Adrenal gland (tissue), 12 donors: ENCODE data around the gene ZNF831. TPM values are rescaled to one million over a fixed set of nuclear protein-coding genes. Genes with fewer than 3 reads are reported as not detected.

Source experiments
- DNase-seq, 7 donors: peaks; one replicate each; pipeline ENCODE4 v3.0.0-alpha.2; 2019 to 2020
- H3K27ac ChIP-seq, 5 donors: fragments of 200-600 bp; sonication (generic) in 4 of 5; 1 replicate in 3 of 5; 2 replicates in 2 of 5; pipeline versions ENCODE4 v1.5.1 to v1.8.0; 2016 to 2020; ENCODE audit warnings: mild to moderate bottlenecking in 1 of 5
- H3K27me3 ChIP-seq: fragments of 200-600 bp; 2 replicates; pipeline ENCODE4 v1.8.0; 2021
- H3K36me3 ChIP-seq, 2 donors: fragments of 200-600 bp; replicated peaks in 1 of 2; 1 replicate in 1 of 2; 2 replicates in 1 of 2; pipeline versions ENCODE4 v1.5.1 to v1.8.0; 2018 to 2022
- H3K4me1 ChIP-seq, 2 donors: fragments of 200-600 bp; replicated peaks in 1 of 2; 1 replicate in 1 of 2; 2 replicates in 1 of 2; pipeline versions ENCODE4 v1.5.1 to v1.8.0; 2018 to 2021
- H3K4me3 ChIP-seq, 4 donors: fragments of 200-600 bp; sonication (generic) in 3 of 4; one replicate each; pipeline ENCODE4 v1.5.1; 2016 to 2018
- H3K9me3 ChIP-seq, 3 donors: fragments of 200-600 bp; sonication (generic) in 1 of 3; replicated peaks in 1 of 3; 1 replicate in 2 of 3; 2 replicates in 1 of 3; pipeline versions ENCODE4 v1.5.1 to v1.8.0; 2016 to 2021
- POLR2A ChIP-seq, 2 donors: fragments of 450-650 bp; IDR thresholded peaks; one replicate each; pipeline ENCODE4 v1.6.1; 2017; ENCODE audit warnings: antibody characterized with exemption in 2 of 2, mild to moderate bottlenecking in 2 of 2, moderate library complexity in 1 of 2
- WGBS, 4 donors: extraction: QIAGEN DNeasy Blood & Tissue Kit in 2 of 4; methylation state at CpG; one replicate each; pipeline versions ENCODE4 v1.1.5 to v1.1.7; 2013 to 2017; 5-methylcytosine and 5-hydroxymethylcytosine counted together
- intact Hi-C, 2 donors: fragments of 100-400 bp; cut with DNase I; formaldehyde crosslinking; loops; one replicate each; pipeline versions ENCODE4 v1.14.1 to v1.15.0; 2022 to 2023
- polyA plus RNA-seq, 3 donors: library from polyadenylated mRNA; stranded (reverse); fragments of 200-250 nt in 2 of 3; fragments of 350-450 nt in 1 of 3; fragmentation: Illumina TruSeq in 1 of 3; extraction: RNeasy Lipid Tissue Mini Kit (QIAGEN cat#74804) in 1 of 3; gene quantifications; one replicate each; pipeline ENCODE4 v1.2.3, GENCODE V29; 2013 to 2014
- total RNA-seq, 9 donors: library from RNA; depleted of rRNA in 4 of 9; stranded (reverse); fragments of >200 nt in 4 of 9; fragments of 120-200 nt in 1 of 9; fragmentation: NEBNext Ultra II Directional in 1 of 9; extraction: Animal tissue kit (Norgen Biotek cat#: 25700) in 1 of 9; gene quantifications; one replicate each; pipeline versions ENCODE4 v1.1.0 to v1.2.4, GENCODE V29; 2013 to 2023
- TF ChIP-seq, protein P1 (sequence below), 6 experiments: fragments of 450-650 bp in 4 of 6; fragments of 200-600 bp in 2 of 6; sonication (generic) in 1 of 6; IDR thresholded peaks; 1 replicate in 5 of 6; 2 replicates in 1 of 6; pipeline versions ENCODE4 v1.5.1 to v1.8.0; 2016 to 2021; ENCODE audit warnings: antibody characterized with exemption in 6 of 6, mild to moderate bottlenecking in 2 of 6, moderate library complexity in 1 of 6
- donor health status: healthy with polysubstance abuse.
- donor health status: Bipolar disorder and iron deficiency.
- donor health status: DM: yes; HTN: yes; CAD: no.
- donor health status: DM: no; HTN: no; CAD: no.
- donor health status: DM: no; HTN: no; CAD: no.
- donor health status: DM: yes; HTN: yes; CAD: no.

ZNF831 gene
- total and polyA plus RNA-seq, 12 donors, result 0.05 to 0.61 (median 0.15) TPM

DNA sequence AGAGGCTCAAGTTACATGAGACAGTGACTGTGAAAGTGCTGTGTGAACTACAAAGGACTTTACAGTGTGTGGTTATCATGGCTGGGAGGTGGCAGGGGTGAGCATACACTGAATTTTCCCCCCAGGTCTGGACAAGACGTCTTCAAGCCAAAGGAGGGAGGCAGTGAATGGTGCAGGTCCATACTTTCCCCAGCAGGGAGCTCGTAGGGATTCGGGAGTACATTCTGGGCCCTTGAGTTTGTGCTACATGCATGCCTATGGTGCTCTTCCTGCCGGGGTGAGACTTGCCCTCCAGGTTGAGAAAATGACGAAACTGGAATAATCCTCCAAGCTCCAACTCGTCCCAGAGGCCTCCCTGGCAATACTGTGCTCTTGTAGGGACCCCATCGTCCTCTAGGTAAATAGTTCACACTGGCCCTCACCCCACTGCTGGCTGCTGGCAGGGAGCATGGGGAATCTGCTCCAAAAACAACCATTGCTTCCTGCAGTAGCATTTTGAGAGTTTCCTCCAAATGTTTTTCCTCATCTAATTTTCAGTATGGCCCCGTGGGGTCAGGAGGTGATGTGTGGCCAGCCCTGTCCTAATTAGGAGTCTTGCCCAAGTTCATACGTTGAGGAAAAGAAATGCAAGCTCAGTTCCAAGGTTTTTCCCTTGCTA is 57.6 kb downstream of the ZNF831 start:
- TF ChIP-seq POLR2A (IDR thresholded peaks at IDR 0.05), result no peak
- TF ChIP-seq, protein P1, sequence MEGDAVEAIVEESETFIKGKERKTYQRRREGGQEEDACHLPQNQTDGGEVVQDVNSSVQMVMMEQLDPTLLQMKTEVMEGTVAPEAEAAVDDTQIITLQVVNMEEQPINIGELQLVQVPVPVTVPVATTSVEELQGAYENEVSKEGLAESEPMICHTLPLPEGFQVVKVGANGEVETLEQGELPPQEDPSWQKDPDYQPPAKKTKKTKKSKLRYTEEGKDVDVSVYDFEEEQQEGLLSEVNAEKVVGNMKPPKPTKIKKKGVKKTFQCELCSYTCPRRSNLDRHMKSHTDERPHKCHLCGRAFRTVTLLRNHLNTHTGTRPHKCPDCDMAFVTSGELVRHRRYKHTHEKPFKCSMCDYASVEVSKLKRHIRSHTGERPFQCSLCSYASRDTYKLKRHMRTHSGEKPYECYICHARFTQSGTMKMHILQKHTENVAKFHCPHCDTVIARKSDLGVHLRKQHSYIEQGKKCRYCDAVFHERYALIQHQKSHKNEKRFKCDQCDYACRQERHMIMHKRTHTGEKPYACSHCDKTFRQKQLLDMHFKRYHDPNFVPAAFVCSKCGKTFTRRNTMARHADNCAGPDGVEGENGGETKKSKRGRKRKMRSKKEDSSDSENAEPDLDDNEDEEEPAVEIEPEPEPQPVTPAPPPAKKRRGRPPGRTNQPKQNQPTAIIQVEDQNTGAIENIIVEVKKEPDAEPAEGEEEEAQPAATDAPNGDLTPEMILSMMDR (IDR thresholded peaks at IDR 0.05), result no peak
- WGBS, 4 donors, result 49 to 60% (median 54%) methylated on average over 8 to 9 of the region's 9 CpGs
- H3K4me1 ChIP-seq, result peaks cover 6 to 22% of the 10 kb centered on the region in 2 donors
- H3K27me3 ChIP-seq, result peaks cover 22% of the 10 kb centered on the region
- H3K36me3 ChIP-seq, result no peaks in the 10 kb centered on the region
- no peaks in the 10 kb centered on the region for H3K9me3 ChIP-seq
- H3K4me3 ChIP-seq, result peak overlapping the region in 1 of 4 donors; percentile 71
- peak in 2 of 7 donors; percentile 31 to 34 for DNase-seq
- peak overlapping the region in 2 of 5 donors; percentile 6 to 28 for H3K27ac ChIP-seq
- intact Hi-C loops, result loop anchor here (5.0 to 10.0 kb wide), 3 partner anchors 129 to 349 kb away; no protein-coding TSS in a partner anchor

DNA sequence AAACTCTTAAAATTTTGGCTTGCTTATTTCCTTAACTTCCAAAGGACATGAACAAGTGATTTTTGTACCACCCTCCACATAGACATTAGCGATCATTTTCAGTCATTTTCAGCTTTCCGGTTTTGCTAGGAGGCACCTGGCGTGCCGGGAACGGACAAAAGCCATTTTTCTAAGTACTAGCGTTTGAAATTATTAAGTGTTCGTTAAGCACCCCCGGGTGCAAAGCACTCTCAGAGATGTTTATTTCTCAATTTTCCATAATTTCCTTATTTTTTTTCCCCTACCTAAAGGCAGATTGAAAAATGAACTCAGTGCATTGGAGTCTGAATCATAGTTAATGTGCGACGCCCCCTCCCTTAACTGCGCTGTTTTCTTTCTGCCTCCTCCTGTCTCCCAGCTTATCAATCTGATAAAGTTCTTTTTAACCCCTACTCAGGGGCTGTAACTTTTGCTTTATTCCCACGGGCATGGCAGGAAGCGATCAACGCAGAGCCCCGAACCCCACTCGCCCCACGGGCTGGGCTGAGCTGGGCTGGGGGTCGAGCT is 58.2 kb downstream of the ZNF831 start:
- Histone ChIP-seq H3K4me3 (peak overlapping the region in 2 of 4 donors; percentile 33 to 71), H3K4me1 (peaks cover 6 to 22% of the 10 kb centered on the region in 2 donors), H3K9me3 (no peaks in the 10 kb centered on the region), H3K27me3 (peaks cover 26% of the 10 kb centered on the region), H3K27ac (peak overlapping the region in 2 of 5 donors; percentile 15 to 28), H3K36me3 (no peaks in the 10 kb centered on the region)
- no peak for DNase-seq
- WGBS, 4 donors, result 16 to 25% (median 20%) methylated on average over 18 of the region's 18 CpGs
- no peak for TF ChIP-seq POLR2A (IDR thresholded peaks at IDR 0.05)
- TF ChIP-seq, protein P1 (IDR thresholded peaks at IDR 0.05), result no peak
- intact Hi-C loops, result loop anchor here (2.0 to 10.0 kb wide), 4 partner anchors 129 to 351 kb away; no protein-coding TSS in a partner anchor

DNA sequence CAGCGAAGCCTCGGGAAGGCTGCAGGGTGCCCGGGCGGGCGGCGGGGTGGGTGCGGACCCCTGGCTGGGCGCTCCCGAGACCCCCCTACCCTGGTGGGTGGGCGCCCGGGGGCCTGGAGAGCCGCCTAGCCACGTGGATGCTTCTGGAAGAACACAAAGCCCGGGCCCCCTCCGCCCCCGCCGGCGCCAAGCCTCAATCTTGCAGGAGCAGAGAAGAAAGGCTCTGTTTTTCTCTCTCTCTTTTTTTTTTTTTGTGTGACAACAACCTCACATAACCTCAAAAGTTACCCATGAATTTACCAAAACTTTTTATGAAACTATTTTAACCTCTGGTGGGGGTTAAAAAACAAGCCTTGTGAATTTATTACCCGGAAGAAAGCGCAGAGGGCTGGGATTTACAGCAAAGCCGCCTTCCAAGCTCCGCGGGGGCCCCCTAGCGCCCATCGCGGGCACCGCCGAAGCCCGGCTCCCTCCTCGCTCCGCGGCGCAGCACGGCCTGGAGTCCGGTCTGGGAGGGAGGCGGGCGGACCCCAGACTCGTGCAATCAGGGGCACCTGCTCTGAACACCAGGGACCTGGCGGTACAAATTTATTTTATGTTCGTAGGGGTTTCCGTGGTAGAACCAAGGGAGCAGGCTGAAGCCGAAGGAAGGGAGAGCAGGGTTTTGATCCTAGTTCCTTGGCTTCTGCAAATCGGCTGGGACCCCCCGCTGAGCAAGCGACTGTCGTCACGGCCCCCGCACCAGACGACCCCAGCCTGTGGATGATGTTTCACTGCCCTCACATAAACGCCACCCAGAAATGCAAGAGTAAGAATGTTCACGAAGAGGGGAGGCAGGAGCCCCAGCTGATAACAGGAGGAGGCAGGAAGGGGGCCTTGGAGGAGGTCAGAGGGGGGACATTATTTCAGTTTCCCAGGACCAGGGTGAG is 58.9 kb downstream of the ZNF831 start:
- Histone ChIP-seq H3K4me1 (peaks cover 6 to 22% of the 10 kb centered on the region in 2 donors), H3K27ac (peak overlapping the region in 2 of 5 donors; percentile 15 to 28), H3K9me3 (no peaks in the 10 kb centered on the region), H3K27me3 (peaks cover 26% of the 10 kb centered on the region), H3K36me3 (no peaks in the 10 kb centered on the region), H3K4me3 (peak overlapping the region in 2 of 4 donors; percentile 33 to 71)
- TF ChIP-seq POLR2A (IDR thresholded peaks at IDR 0.05), result no peak
- TF ChIP-seq, protein P1 (IDR thresholded peaks at IDR 0.05), result peak; percentile 74 to 94 (median 85)
- 1 to 3% (median 2%) methylated on average over 46 to 51 of the region's 51 CpGs for WGBS, 4 donors
- intact Hi-C loops, result loop anchor here (2.0 to 10.0 kb wide), 4 partner anchors 130 to 352 kb away; no protein-coding TSS in a partner anchor
- DNase-seq, result peak; percentile 61 to 88 (median 80)
